Thyroid gland (tissue), 4 donors: ENCODE data around the gene NSMCE1.

ENCODE experiments used
- POLR2A ChIP-seq, 2 donors: fragments of 450-650 bp; IDR thresholded peaks; one replicate each; pipeline ENCODE4 v1.6.1; 2017; ENCODE audit warnings: antibody characterized with exemption in 2 of 2, mild to moderate bottlenecking in 2 of 2, moderate library complexity in 1 of 2
- TF ChIP-seq, protein P1 (sequence below), 6 experiments: fragments of 200-600 bp in 3 of 6; fragments of 450-650 bp in 3 of 6; sonication (generic) in 3 of 6; IDR thresholded peaks; one replicate each; pipeline ENCODE4 v1.5.1; 2016 to 2019; ENCODE audit warnings: antibody characterized with exemption in 6 of 6, mild to moderate bottlenecking in 2 of 6, inconsistent platforms in 1 of 6, moderate library complexity in 1 of 6

- TF ChIP-seq, protein P1, sequence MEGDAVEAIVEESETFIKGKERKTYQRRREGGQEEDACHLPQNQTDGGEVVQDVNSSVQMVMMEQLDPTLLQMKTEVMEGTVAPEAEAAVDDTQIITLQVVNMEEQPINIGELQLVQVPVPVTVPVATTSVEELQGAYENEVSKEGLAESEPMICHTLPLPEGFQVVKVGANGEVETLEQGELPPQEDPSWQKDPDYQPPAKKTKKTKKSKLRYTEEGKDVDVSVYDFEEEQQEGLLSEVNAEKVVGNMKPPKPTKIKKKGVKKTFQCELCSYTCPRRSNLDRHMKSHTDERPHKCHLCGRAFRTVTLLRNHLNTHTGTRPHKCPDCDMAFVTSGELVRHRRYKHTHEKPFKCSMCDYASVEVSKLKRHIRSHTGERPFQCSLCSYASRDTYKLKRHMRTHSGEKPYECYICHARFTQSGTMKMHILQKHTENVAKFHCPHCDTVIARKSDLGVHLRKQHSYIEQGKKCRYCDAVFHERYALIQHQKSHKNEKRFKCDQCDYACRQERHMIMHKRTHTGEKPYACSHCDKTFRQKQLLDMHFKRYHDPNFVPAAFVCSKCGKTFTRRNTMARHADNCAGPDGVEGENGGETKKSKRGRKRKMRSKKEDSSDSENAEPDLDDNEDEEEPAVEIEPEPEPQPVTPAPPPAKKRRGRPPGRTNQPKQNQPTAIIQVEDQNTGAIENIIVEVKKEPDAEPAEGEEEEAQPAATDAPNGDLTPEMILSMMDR (IDR thresholded peaks at IDR 0.05) = no peak
- TF ChIP-seq POLR2A (IDR thresholded peaks at IDR 0.05) = no peak
These were observed 12.7 kb upstream of the NSMCE1 start for GRCh38 chr16:27281243-27281642.
